ENCODE data around the gene GRXCR2. TPM values are rescaled to one million over a fixed set of nuclear protein-coding genes. Genes with fewer than 3 reads are reported as not detected.
"Not testable (repeated sequence)": the region's sequence is repeated elsewhere in the genome, so short reads cannot be mapped to it uniquely, and the experiment has no call there.

GRXCR2 gene
- total and polyA plus RNA-seq, 12 donors: 0.60 to 15.1 (median 1.7) TPM; not detected in 2

DNA sequence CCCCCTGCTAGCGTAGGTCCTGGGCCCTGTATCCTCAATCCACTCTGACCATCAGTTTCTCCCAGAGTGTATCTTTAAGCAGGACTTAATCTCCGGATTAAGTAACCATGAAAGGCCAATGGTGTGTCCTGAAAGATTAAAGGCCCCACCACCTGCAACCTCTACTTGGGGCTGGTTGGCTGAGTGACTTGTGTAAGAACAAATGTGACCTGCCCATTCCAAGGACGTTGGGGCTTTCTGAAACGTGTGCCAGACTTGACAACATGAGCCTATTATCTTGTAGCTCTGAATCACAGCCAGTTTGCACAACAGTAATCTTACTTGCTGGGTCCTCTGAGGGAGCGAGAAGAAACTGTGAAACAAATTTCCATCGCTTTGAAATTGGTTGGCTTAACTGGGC is 34.5 kb downstream of the GRXCR2 start:
- intact Hi-C loops (cut with DNase I): loop anchor here in 5 of 10 donors (10.0 kb wide), 2 partner anchors 207 to 217 kb away; no protein-coding TSS in a partner anchor
- no peak for ATAC-seq
- TF ChIP-seq, protein P1, sequence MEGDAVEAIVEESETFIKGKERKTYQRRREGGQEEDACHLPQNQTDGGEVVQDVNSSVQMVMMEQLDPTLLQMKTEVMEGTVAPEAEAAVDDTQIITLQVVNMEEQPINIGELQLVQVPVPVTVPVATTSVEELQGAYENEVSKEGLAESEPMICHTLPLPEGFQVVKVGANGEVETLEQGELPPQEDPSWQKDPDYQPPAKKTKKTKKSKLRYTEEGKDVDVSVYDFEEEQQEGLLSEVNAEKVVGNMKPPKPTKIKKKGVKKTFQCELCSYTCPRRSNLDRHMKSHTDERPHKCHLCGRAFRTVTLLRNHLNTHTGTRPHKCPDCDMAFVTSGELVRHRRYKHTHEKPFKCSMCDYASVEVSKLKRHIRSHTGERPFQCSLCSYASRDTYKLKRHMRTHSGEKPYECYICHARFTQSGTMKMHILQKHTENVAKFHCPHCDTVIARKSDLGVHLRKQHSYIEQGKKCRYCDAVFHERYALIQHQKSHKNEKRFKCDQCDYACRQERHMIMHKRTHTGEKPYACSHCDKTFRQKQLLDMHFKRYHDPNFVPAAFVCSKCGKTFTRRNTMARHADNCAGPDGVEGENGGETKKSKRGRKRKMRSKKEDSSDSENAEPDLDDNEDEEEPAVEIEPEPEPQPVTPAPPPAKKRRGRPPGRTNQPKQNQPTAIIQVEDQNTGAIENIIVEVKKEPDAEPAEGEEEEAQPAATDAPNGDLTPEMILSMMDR (IDR thresholded peaks at IDR 0.05): no peak

DNA sequence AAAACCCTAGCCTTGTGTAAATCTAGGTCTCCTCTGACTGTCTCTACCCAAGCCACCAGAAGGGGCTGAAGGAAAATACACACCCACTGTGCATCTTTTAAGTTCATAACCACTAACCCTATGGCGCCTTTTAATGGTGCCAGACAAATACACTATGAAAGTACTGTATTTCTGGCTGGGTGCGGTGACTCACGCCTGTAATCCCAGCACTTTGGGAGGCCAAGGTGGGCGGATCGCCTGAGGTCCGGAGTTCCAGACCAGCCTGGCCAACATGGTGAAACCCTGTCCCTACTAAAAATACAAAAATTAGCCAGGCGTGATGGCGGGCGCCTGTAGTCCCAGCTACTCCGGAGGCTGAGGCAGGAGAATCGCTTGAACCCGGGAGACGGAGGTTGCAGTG is 36.6 kb downstream of the GRXCR2 start:
- H3K36me3 ChIP-seq, ATAC-seq, H3K9me3 ChIP-seq, DNase-seq, H3K27me3 ChIP-seq: not testable (repeated sequence)
- intact Hi-C loops (cut with DNase I): loop anchor here in 5 of 10 donors (10.0 kb wide), 2 partner anchors 209 to 219 kb away; no protein-coding TSS in a partner anchor
- peaks cover 0 to 26% (median 8%) of the 10 kb centered on the region in 9 donors for H3K4me1 ChIP-seq
- 97 to 98% methylated on average over 13 of the region's 13 CpGs for WGBS, 2 donors
- peak overlapping the region in 1 of 10 donors; percentile 80 for H3K27ac ChIP-seq
- peak overlapping the region in 4 of 10 donors; percentile 67 to 92 (median 78) for H3K4me3 ChIP-seq

More for the DNA sequence above, 34.5 kb downstream of the GRXCR2 start:
- no peak for DNase-seq
- 58 to 59% methylated on average over 6 of the region's 6 CpGs for WGBS, 2 donors
- Histone ChIP-seq H3K4me3 (no peak overlapping the region), H3K27me3 (no peaks in the 10 kb centered on the region), H3K36me3 (no peaks in the 10 kb centered on the region), H3K4me1 (peaks cover 0 to 23% (median 8%) of the 10 kb centered on the region in 9 donors), H3K27ac (no peak overlapping the region), H3K9me3 (no peaks in the 10 kb centered on the region)

DNA sequence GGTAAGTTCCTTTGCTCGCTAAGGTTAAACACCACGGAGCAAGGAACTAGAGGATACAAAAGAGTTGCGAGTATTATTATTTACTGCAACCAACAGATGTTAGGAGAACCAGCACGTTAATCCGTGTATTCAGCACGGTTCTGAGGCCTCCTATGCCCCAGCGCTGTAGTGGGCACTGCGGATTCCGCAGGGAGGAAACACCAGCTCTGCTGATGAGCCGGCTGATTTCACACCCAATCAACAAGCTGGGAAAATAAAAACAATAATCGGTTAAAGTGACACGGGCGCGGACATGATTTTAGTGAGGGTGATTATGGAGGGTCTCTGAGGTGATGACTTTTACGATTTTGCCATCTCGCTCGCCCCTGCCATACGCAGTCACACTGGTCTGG is 37.0 kb downstream of the GRXCR2 start:
- Histone ChIP-seq H3K27ac (peak overlapping the region in 8 of 10 donors; percentile 36 to 81 (median 74)), H3K36me3 (no peaks in the 10 kb centered on the region), H3K9me3 (no peaks in the 10 kb centered on the region), H3K4me1 (peaks cover 0 to 30% (median 11%) of the 10 kb centered on the region in 9 donors), H3K27me3 (no peaks in the 10 kb centered on the region), H3K4me3 (peak overlapping the region; percentile 49 to 95 (median 72))
- ATAC-seq (peak in 2 of 8 donors; percentile 4 to 21), DNase-seq (no peak)
- intact Hi-C loops (cut with DNase I): loop anchor here in 5 of 10 donors (10.0 kb wide), 2 partner anchors 209 to 219 kb away; no protein-coding TSS in a partner anchor
- TF ChIP-seq, protein P1 (IDR thresholded peaks at IDR 0.05): no peak
- 46 to 50% methylated on average over 18 of the region's 18 CpGs for WGBS, 2 donors

DNA sequence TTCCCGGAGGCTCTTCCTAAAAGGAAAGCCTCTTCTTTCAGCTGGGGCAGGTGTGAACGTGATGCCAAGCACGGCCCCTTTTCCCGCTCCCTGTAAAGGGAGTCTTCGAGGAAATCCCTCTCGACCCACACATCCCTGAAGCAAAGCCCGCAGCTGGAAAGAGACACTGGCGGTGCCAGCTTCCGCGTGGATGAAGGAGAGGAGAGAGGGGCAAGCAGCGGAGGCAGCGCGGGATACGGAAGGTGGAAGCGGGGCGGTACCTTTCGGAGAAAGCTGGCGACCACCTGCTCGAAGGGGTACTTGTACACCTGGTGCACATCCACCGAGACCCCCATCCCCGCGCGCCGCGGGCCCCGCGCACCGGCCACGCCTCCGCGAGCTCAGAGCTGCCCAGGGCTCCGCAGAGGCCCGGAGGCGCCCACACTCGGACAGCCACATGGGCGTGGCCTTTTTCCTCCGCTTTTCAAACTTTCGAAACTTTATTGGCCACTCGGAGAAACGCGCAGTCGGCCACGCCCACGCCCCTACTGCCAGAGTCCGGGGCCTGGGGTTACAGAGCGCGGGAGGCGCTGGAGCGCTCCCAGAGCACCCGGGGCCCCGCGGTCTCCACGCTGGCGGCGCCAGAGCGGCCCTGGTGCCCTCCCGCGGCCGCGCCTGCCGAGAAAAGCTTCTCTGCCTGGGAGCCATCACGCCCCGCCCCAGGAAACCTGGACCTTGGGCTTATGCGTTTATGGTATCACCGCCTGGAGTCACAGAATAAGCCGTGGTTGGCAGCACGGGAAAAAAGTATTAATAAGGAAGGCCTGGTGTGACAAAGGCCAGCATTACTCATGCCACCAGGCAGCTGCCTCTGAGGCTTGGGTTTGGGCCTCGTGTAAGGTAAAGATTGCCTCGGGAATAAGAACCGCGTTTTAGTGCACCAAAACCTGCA is 37.6 kb downstream of the GRXCR2 start, which contains the start of gene PRELID2:
Gene PRELID2, minus strand, starts transcription at position 426 of the 931 bp plus-strand sequence. Its CDS starts 91 bp downstream, at position 335.
- TF ChIP-seq, protein P1 (IDR thresholded peaks at IDR 0.05): peak in 4 of 9 donors; percentile 24 to 38 (median 34)
- Histone ChIP-seq H3K36me3 (no peaks in the 10 kb centered on the region), H3K4me1 (peaks cover 3 to 36% (median 17%) of the 10 kb centered on the region in 9 donors), H3K4me3 (peak within 1 kb of the TSS; percentile 49 to 95 (median 72)), H3K27me3 (no peaks in the 10 kb centered on the region), H3K9me3 (no peaks in the 10 kb centered on the region), H3K27ac (peak within 1 kb of the TSS in 9 of 10 donors; percentile 2 to 81 (median 72))
- intact Hi-C loops (cut with DNase I): loop anchor here in 7 of 10 donors (5.0 to 10.0 kb wide), 3 partner anchors 210 to 220 kb away; no protein-coding TSS in a partner anchor
- ATAC-seq (peak; percentile 91 to 97 (median 95)), DNase-seq (peak; percentile 85 to 91)
- 1% methylated on average over 71 of the region's 71 CpGs for WGBS, 2 donors

Data from heart right ventricle (tissue), 16 donors.